ENCODE results near the gene SLC2A10.

The SLC2A10 gene

DNA sequence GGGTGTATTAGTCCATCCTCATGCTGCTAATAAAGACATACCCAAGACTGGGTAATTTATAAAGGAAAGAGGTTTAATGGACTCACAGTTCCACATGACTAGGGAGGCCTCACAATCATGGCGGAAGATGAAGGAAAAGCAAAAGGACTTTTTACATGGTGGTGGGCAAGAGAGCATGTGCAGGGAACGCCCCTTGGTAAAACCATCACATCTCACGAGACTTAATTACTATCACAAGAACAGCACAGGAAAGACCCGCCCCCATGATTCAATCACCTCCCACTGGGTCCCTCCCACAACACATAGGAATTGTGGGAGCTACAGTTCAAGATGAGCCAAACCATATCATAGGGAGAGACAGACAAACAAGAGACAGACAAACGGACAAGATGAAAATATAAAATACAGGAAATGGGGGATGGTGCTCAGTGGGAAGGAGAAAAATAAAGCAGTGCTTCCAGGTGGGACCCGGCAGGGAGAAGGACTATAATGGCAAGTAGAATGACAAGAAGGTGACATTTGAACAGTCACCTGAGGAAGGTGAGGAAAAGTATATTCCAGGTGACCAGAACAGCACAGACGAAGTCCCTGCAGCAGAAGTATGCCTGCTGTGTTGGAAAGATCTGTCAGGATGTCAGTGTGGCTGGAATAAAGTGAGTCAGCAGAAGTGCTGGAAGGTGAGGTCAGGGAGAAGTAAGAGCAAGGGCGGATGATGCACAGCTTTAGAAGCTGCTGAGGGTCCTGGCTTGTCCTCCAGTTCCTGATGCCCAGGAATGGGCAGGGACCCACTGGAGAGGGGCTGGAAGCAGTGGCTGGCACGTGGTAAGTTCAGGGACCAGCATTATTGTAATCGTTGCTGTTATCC, 61.1 kb downstream of the SLC2A10 start:
- no peak for DNase-seq (ENCODE audit: low spot score)

DNA sequence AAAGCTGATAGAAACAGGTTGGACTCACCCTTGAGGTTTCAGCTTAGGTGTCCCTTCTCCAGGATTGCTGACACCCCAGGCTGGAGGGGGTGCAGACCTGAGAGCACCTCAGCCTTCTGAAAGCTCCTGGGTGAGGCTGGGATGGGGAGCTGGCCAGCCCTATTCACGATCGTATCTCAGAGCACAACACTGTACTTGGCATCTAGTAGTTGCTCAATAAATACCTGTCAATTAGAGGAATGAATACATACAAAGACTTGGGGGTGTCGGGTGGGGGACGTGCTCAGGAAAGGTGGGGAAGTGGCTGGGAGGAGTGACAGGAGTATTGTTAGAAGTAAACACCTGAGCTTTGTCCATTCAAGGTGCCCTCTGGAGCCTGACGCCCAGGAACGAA, 61.7 kb downstream of the SLC2A10 start:
- DNase-seq (ENCODE audit: low spot score) = no peak

- DNase-seq (ENCODE audit: low spot score) = peak; percentile 17
Observed at GRCh38 chr20:46772901-46773300, 63.5 kb downstream of the SLC2A10 start.

GRCh38 chr20:46773680-46774079, 64.2 kb downstream of the SLC2A10 start:
- no peak for DNase-seq (ENCODE audit: low spot score)

GRCh38 chr20:46774236-46774635, 64.8 kb downstream of the SLC2A10 start:
- DNase-seq (ENCODE audit: low spot score) = no peak

DNA sequence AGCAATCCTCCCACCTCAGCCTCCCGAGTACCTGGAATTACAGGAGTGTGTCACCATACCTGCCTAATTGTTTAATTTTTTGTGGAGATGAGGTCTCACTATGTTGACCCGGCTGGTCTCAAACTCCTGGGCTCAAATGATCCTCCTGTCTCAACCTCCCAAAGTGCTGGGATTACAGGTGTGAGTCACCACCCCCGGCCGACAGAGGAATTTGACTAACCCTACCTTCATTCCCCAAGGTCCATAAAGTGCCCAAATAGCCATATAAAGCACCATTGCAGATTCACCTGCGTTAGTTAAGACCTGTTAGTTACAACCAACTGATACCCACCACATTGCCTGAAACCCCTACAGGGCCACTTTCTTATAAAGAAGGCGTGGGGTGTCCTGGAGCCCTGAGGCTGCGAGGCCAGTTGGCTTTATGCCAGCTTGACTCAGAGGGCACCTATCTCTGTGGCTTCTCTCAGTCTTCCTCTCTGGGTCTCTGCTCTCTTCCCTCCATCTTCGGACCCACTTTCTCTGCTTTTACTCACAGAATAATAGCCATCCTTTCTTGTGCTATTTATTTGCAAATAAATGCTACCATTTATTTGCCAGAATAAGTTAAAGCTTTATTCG, 65.6 kb downstream of the SLC2A10 start:
- DNase-seq (ENCODE audit: low spot score) = no peak

DNA sequence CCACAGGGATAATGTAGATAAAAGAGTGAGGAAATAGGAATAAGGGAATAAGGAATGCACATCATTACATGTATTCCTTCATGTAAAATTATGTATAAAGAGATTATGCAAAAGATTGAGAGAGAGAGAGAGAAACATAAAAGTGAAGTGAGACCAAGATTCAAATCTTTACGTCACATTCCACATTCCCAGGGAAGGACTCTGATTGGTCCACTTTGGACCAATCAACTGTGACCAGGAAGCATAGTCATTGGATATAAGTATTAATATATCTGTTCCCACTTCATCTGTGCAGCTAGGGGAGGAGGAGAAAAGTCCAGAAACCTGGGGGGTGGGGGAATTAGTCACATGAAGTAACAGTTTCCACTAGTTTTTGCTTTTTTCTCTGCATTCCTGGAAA, 66.4 kb downstream of the SLC2A10 start:
- no peak for DNase-seq (ENCODE audit: low spot score)

GRCh38 chr20:46777331-46777730, 67.9 kb downstream of the SLC2A10 start:
- DNase-seq (ENCODE audit: low spot score) = no peak

- no peak for DNase-seq (ENCODE audit: low spot score)
Observed at GRCh38 chr20:46779831-46780230, 70.4 kb downstream of the SLC2A10 start.

- DNase-seq (ENCODE audit: low spot score) = no peak
Observed at GRCh38 chr20:46784436-46785127, 75.1 kb downstream of the SLC2A10 start.
